ENCODE results near the gene CPA4. TPM values are rescaled to one million over a fixed set of nuclear protein-coding genes. Genes with fewer than 3 reads are reported as not detected.

The CPA4 gene
- total and polyA plus RNA-seq, 2 of the 13 experiments (the other 11 are each of a cell fraction or from before 2014, with no cell fraction given) = 0.20 to 0.22 TPM

GRCh38 chr7:130356876-130357611 lies 64.1 kb downstream of the CPA4 start (continued):
- TF ChIP-seq MEIS1 (CRISPR knock-in tag; IDR thresholded peaks at IDR 0.05; ENCODE audit: borderline replicate concordance) (no peak), NFE2L2 (IDR thresholded peaks at IDR 0.05; ENCODE audit: low read length) (no peak), TEAD3 (CRISPR knock-in tag; optimal IDR thresholded peaks at IDR 0.05; ENCODE audit: borderline replicate concordance) (no peak), SIX1 (CRISPR knock-in tag; IDR thresholded peaks at IDR 0.05; ENCODE audit: borderline replicate concordance) (no peak), ATRX (CRISPR knock-in tag; IDR thresholded peaks at IDR 0.05; ENCODE audit: borderline replicate concordance) (no peak), STAT6 (CRISPR knock-in tag; IDR thresholded peaks at IDR 0.05; ENCODE audit: borderline replicate concordance) (no peak), KDM5A (IDR thresholded peaks at IDR 0.05; ENCODE audit: borderline replicate concordance, low read length) (no peak), TFAP4 (IDR thresholded peaks at IDR 0.05; ENCODE audit: borderline replicate concordance, low read depth) (no peak), ZBTB33 (CRISPR knock-in tag; IDR thresholded peaks at IDR 0.05) (no peak), EEA1 (CRISPR knock-in tag; IDR thresholded peaks at IDR 0.05; ENCODE audit: borderline replicate concordance) (no peak), U2AF2 (IDR thresholded peaks at IDR 0.05; ENCODE audit: low read depth, low read length) (no peak), HOMEZ (CRISPR knock-in tag; IDR thresholded peaks at IDR 0.05; ENCODE audit: low read depth) (0 out of 2 replicates have a peak, but pooled peaks have one; percentile 27), ZNF691 (CRISPR knock-in tag; IDR thresholded peaks at IDR 0.05; ENCODE audit: borderline replicate concordance, low read depth) (no peak), ARNT (IDR thresholded peaks at IDR 0.05) (no peak), TSC22D2 (CRISPR knock-in tag; IDR thresholded peaks at IDR 0.05; ENCODE audit: borderline replicate concordance) (no peak), NR1H2 (CRISPR knock-in tag; IDR thresholded peaks at IDR 0.05; ENCODE audit: borderline replicate concordance, low read depth) (no peak), NBN (conservative IDR thresholded peaks at IDR 0.05) (no peak), GTF3A (CRISPR knock-in tag; conservative IDR thresholded peaks at IDR 0.05) (no peak), FOSL2 (CRISPR knock-in tag; IDR thresholded peaks at IDR 0.05) (peak; percentile 97), ZNF780A (CRISPR knock-in tag; IDR thresholded peaks at IDR 0.05) (no peak), ZNF709 (CRISPR knock-in tag; IDR thresholded peaks at IDR 0.05) (no peak), SMARCE1 (IDR thresholded peaks at IDR 0.05; ENCODE audit: borderline replicate concordance) (no peak)
